K562 (cell line): ENCODE measurements around the gene NRXN3.

Experiments
- CAMTA2 ChIP-seq: fragments of 250-450 bp; sonication (Bioruptor Pico); conservative IDR thresholded peaks from 2 replicates; pipeline ENCODE4 v1.5.1; 2022
- CREB5 ChIP-seq: fragments of 250-450 bp; sonication (Bioruptor Pico); IDR thresholded peaks from 2 replicates; pipeline ENCODE4 v1.5.0; 2020; ENCODE audit warnings: mild to moderate bottlenecking
- CTCF ChIP-seq, 3 experiments: IDR thresholded peaks in 2 of 3; conservative IDR thresholded peaks in 1 of 3; 2 replicates each; pipeline ENCODE4 v1.5.1; 2011 to 2012; ENCODE audit warnings: low read length in 3 of 3, mild to moderate bottlenecking in 3 of 3, control low read depth in 2 of 3, improper control_type of control experiment in 1 of 3, inconsistent platforms in 1 of 3, low read depth in 1 of 3, mixed read lengths in 1 of 3, moderate library complexity in 1 of 3; ENCODE audit not compliant: insufficient read depth in 2 of 3
- E4F1 ChIP-seq: fragments of 250-450 bp; sonication (Bioruptor Pico); IDR thresholded peaks from 2 replicates; pipeline ENCODE4 v1.5.0; 2021; ENCODE audit warnings: mild to moderate bottlenecking, borderline replicate concordance
- GTF2F1 ChIP-seq: IDR thresholded peaks from 2 replicates; pipeline ENCODE4 v1.6.1; 2011; ENCODE audit warnings: low read depth, low read length, improper control_type of control experiment
- POLR2A ChIP-seq: fragments of 450-650 bp; conservative IDR thresholded peaks from 2 replicates; pipeline ENCODE4 v1.6.1; 2016
- POLR2AphosphoS5 ChIP-seq: IDR thresholded peaks from 2 replicates; pipeline ENCODE4 v1.6.1; 2011; ENCODE audit warnings: mild to moderate bottlenecking, low read depth, low read length, moderate library complexity; ENCODE audit not compliant: control insufficient read depth, insufficient read depth
- ZNF253 ChIP-seq: fragments of 250-450 bp; sonication (Bioruptor Pico); conservative IDR thresholded peaks from 2 replicates; pipeline ENCODE4 v1.6.1; 2021; ENCODE audit warnings: mild to moderate bottlenecking

GRCh38 chr14:79157369-79157768, 987.2 kb downstream of the NRXN3 start:
- no peak for TF ChIP-seq CREB5
- no peak for TF ChIP-seq POLR2A
- TF ChIP-seq POLR2AphosphoS5: no peak
- no peak for TF ChIP-seq GTF2F1
- no peak for TF ChIP-seq E4F1 (CRISPR knock-in tag)
- no peak for TF ChIP-seq ZNF253 (CRISPR knock-in tag)
- no peak for TF ChIP-seq CAMTA2 (CRISPR knock-in tag)
- TF ChIP-seq CTCF (IDR thresholded peaks at IDR 0.05 in 2 of 3, conservative IDR thresholded peaks at IDR 0.05 in 1 of 3; ENCODE audit: insufficient read depth in 2 of 3, low read depth in 1 of 3, low read length in 3 of 3): no peak
